VCaP (cell line): ENCODE results near the gene MME.

Experiments used
- H3K27ac ChIP-seq: fragments of 450-650 bp; 2 replicates; pipeline ENCODE4 v1.5.1; 2017
- CTCF ChIP-seq: fragments of 450-650 bp; conservative IDR thresholded peaks from 2 replicates; pipeline ENCODE4 v1.5.1; 2017; ENCODE audit warnings: mild to moderate bottlenecking, moderate library complexity

Gene MME

GRCh38 chr3:155079746-155080487 lies at the start of gene MME:
Gene MME (plus strand): TSS chr3:155080319. CDS start chr3:155084168, 3,849 bp downstream.
- H3K27ac ChIP-seq, result peak within 1 kb of the TSS; percentile 69
- no peak for TF ChIP-seq CTCF

- TF ChIP-seq CTCF, result no peak
- no peak overlapping the region for H3K27ac ChIP-seq
Observed at GRCh38 chr3:155031186-155031585, 48.9 kb upstream of the MME start.

- TF ChIP-seq CTCF, result no peak
- H3K27ac ChIP-seq, result no peak overlapping the region
Observed at GRCh38 chr3:155032918-155033317, 47.2 kb upstream of the MME start.

- TF ChIP-seq CTCF, result no peak
- no peak overlapping the region for H3K27ac ChIP-seq
Observed at GRCh38 chr3:155034786-155035185, 45.3 kb upstream of the MME start.

GRCh38 chr3:155035553-155035952 lies 44.6 kb upstream of the MME start:
- H3K27ac ChIP-seq, result no peak overlapping the region
- no peak for TF ChIP-seq CTCF

- no peak for TF ChIP-seq CTCF
- H3K27ac ChIP-seq, result no peak overlapping the region
Observed at GRCh38 chr3:155037508-155038202, 42.5 kb upstream of the MME start.

- TF ChIP-seq CTCF, result no peak
- no peak overlapping the region for H3K27ac ChIP-seq
Observed at GRCh38 chr3:155038203-155038554, 41.9 kb upstream of the MME start.
